OCI-LY1 (cell line): Measurements from ENCODE around the gene H1-8.

Experiments used
- H2AFZ ChIP-seq: fragments of 200-600 bp; sonication (generic), shearing (Covaris generic); 2 replicates; pipeline ENCODE4 v1.6.0; 2014; ENCODE audit warnings: antibody characterized with exemption, mild to moderate bottlenecking, low read length
- H3F3A ChIP-seq: fragments of 200-600 bp; sonication (generic), shearing (Covaris generic); 2 replicates; pipeline ENCODE4 v1.6.0; 2014; ENCODE audit warnings: mild to moderate bottlenecking, antibody characterized with exemption, low read length, moderate library complexity; ENCODE audit not compliant: insufficient read depth
- H3K27ac ChIP-seq: fragments of 200-600 bp; sonication (generic); 2 replicates; pipeline ENCODE4 v1.5.1; 2014; ENCODE audit warnings: low read length, mixed run types, mild to moderate bottlenecking, low read depth; ENCODE audit not compliant: poor library complexity, severe bottlenecking
- H3K27me3 ChIP-seq: fragments of 200-600 bp; sonication (generic); 2 replicates; pipeline ENCODE4 v1.6.0; 2014; ENCODE audit warnings: antibody characterized with exemption, mild to moderate bottlenecking, low read length, moderate library complexity; ENCODE audit not compliant: insufficient read depth
- H3K36me3 ChIP-seq: fragments of 200-600 bp; sonication (generic); 2 replicates; pipeline ENCODE4 v1.6.1; 2014; ENCODE audit warnings: mild to moderate bottlenecking, antibody characterized with exemption, low read length, moderate library complexity, mixed read lengths; ENCODE audit not compliant: insufficient read depth
- H3K4me1 ChIP-seq: fragments of 200-600 bp; sonication (generic); 2 replicates; pipeline ENCODE4 v1.5.1; 2014; ENCODE audit warnings: mild to moderate bottlenecking, low read length, moderate library complexity; ENCODE audit not compliant: insufficient read depth, severe bottlenecking
- H3K4me2 ChIP-seq: fragments of 200-600 bp; sonication (generic), shearing (Covaris generic); 2 replicates; pipeline ENCODE4 v1.6.1; 2014; ENCODE audit warnings: low read length
- H3K4me3 ChIP-seq: fragments of 200-600 bp; sonication (generic); 2 replicates; pipeline ENCODE4 v1.5.1; 2014; ENCODE audit warnings: low read length, low read depth, mild to moderate bottlenecking, mixed read lengths; ENCODE audit not compliant: poor library complexity, severe bottlenecking
- H3K79me2 ChIP-seq: fragments of 200-600 bp; shearing (Covaris generic); 2 replicates; pipeline ENCODE4 v1.6.1; 2016; ENCODE audit warnings: mixed run types, low read length, mixed read lengths; ENCODE audit not compliant: insufficient read depth
- H3K9ac ChIP-seq: fragments of 200-600 bp; sonication (generic), shearing (Covaris generic); 2 replicates; pipeline ENCODE4 v1.6.1; 2014; ENCODE audit warnings: mild to moderate bottlenecking, low read length, mixed read lengths
- H3K9me2 ChIP-seq: fragments of 200-600 bp; sonication (generic), shearing (Covaris generic); 2 replicates; pipeline ENCODE4 v1.6.1; 2014; ENCODE audit warnings: low read depth, mild to moderate bottlenecking, low read length, mixed read lengths
- H3K9me3 ChIP-seq: fragments of 200-600 bp; shearing (Covaris generic); 2 replicates; pipeline ENCODE4 v1.6.1; 2014; ENCODE audit warnings: low read length, mixed read lengths
- H4K20me1 ChIP-seq: fragments of 200-600 bp; sonication (generic), shearing (Covaris generic); 2 replicates; pipeline ENCODE4 v1.6.0; 2016; ENCODE audit warnings: mild to moderate bottlenecking, low read length; ENCODE audit not compliant: insufficient read depth
- CTCF ChIP-seq: fragments of 200-600 bp; sonication (generic), shearing (Covaris generic); IDR thresholded peaks from 2 replicates; pipeline ENCODE4 v1.5.1; 2017; ENCODE audit warnings: mild to moderate bottlenecking, antibody characterized with exemption, low read length, moderate library complexity, mixed read lengths
- EZH2 ChIP-seq: fragments of 200-600 bp; sonication (generic), shearing (Covaris generic); IDR thresholded peaks from 2 replicates; pipeline ENCODE4 v1.8.0; 2017; ENCODE audit warnings: borderline replicate concordance, mixed run types, mild to moderate bottlenecking, antibody characterized with exemption, low read length, moderate library complexity, mixed read lengths

The H1-8 gene

GRCh38 chr3:129531699-129532098 is 11.3 kb upstream of the H1-8 start:
- H3K9me2 ChIP-seq = no peaks in the 10 kb centered on the region
- no peak overlapping the region for H3K9ac ChIP-seq
- H3K79me2 ChIP-seq = no peaks in the 10 kb centered on the region
- no peak overlapping the region for H3K27ac ChIP-seq
- H4K20me1 ChIP-seq = no peaks in the 10 kb centered on the region
- H3K4me2 ChIP-seq = no peak overlapping the region
- H3K4me1 ChIP-seq = no peaks in the 10 kb centered on the region
- H2AFZ ChIP-seq = no peak overlapping the region
- H3K9me3 ChIP-seq = no peaks in the 10 kb centered on the region
- TF ChIP-seq CTCF = no peak
- no peak for TF ChIP-seq EZH2
- H3K4me3 ChIP-seq = no peak overlapping the region
- H3K36me3 ChIP-seq = no peaks in the 10 kb centered on the region
- H3K27me3 ChIP-seq = peaks cover 8% of the 10 kb centered on the region; the same call in 1 of the 2 replicates
- no peaks in the 10 kb centered on the region for H3F3A ChIP-seq

- Histone ChIP-seq H3F3A (no peaks in the 10 kb centered on the region), H3K27ac (no peak overlapping the region), H3K4me1 (no peaks in the 10 kb centered on the region), H3K4me2 (no peak overlapping the region), H3K27me3 (peaks cover 8% of the 10 kb centered on the region; the same call in 1 of the 2 replicates), H3K9me3 (no peaks in the 10 kb centered on the region), H4K20me1 (no peaks in the 10 kb centered on the region), H3K79me2 (no peaks in the 10 kb centered on the region), H3K9me2 (no peaks in the 10 kb centered on the region), H2AFZ (no peak overlapping the region), H3K9ac (no peak overlapping the region), H3K4me3 (no peak overlapping the region), H3K36me3 (no peaks in the 10 kb centered on the region)
- no peak for TF ChIP-seq EZH2
- TF ChIP-seq CTCF = no peak
These were observed 10.7 kb upstream of the H1-8 start for GRCh38 chr3:129532261-129532660.

- H3K9me2 ChIP-seq = no peaks in the 10 kb centered on the region
- H4K20me1 ChIP-seq = no peaks in the 10 kb centered on the region
- no peaks in the 10 kb centered on the region for H3F3A ChIP-seq
- H2AFZ ChIP-seq = no peak overlapping the region
- no peaks in the 10 kb centered on the region for H3K79me2 ChIP-seq
- H3K27me3 ChIP-seq = peaks cover 8% of the 10 kb centered on the region; the same call in 1 of the 2 replicates
- H3K4me1 ChIP-seq = no peaks in the 10 kb centered on the region
- H3K9me3 ChIP-seq = no peaks in the 10 kb centered on the region
- H3K4me2 ChIP-seq = no peak overlapping the region
- H3K27ac ChIP-seq = no peak overlapping the region
- H3K9ac ChIP-seq = no peak overlapping the region
- no peaks in the 10 kb centered on the region for H3K36me3 ChIP-seq
- H3K4me3 ChIP-seq = no peak overlapping the region
- no peak for TF ChIP-seq EZH2
- no peak for TF ChIP-seq CTCF
These were observed 9.6 kb upstream of the H1-8 start for GRCh38 chr3:129533406-129533805.
